ENCODE measurements around the gene DRD4.

DRD4 gene

GRCh38 chr11:625636-626268 is 11.3 kb upstream of the DRD4 start:
- H3K4me3 ChIP-seq (ENCODE audit: low read depth, low read length), result no peak overlapping the region
- TF ChIP-seq, protein P1, sequence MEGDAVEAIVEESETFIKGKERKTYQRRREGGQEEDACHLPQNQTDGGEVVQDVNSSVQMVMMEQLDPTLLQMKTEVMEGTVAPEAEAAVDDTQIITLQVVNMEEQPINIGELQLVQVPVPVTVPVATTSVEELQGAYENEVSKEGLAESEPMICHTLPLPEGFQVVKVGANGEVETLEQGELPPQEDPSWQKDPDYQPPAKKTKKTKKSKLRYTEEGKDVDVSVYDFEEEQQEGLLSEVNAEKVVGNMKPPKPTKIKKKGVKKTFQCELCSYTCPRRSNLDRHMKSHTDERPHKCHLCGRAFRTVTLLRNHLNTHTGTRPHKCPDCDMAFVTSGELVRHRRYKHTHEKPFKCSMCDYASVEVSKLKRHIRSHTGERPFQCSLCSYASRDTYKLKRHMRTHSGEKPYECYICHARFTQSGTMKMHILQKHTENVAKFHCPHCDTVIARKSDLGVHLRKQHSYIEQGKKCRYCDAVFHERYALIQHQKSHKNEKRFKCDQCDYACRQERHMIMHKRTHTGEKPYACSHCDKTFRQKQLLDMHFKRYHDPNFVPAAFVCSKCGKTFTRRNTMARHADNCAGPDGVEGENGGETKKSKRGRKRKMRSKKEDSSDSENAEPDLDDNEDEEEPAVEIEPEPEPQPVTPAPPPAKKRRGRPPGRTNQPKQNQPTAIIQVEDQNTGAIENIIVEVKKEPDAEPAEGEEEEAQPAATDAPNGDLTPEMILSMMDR (IDR thresholded peaks at IDR 0.05; ENCODE audit: low read depth, low read length, missing control alignments), result no peak
- in situ Hi-C loops (cut with HindIII; ENCODE audit: low sequenced_read_pairs), result no loop called here
- no peak for DNase-seq (ENCODE audit: low read depth)

DNA sequence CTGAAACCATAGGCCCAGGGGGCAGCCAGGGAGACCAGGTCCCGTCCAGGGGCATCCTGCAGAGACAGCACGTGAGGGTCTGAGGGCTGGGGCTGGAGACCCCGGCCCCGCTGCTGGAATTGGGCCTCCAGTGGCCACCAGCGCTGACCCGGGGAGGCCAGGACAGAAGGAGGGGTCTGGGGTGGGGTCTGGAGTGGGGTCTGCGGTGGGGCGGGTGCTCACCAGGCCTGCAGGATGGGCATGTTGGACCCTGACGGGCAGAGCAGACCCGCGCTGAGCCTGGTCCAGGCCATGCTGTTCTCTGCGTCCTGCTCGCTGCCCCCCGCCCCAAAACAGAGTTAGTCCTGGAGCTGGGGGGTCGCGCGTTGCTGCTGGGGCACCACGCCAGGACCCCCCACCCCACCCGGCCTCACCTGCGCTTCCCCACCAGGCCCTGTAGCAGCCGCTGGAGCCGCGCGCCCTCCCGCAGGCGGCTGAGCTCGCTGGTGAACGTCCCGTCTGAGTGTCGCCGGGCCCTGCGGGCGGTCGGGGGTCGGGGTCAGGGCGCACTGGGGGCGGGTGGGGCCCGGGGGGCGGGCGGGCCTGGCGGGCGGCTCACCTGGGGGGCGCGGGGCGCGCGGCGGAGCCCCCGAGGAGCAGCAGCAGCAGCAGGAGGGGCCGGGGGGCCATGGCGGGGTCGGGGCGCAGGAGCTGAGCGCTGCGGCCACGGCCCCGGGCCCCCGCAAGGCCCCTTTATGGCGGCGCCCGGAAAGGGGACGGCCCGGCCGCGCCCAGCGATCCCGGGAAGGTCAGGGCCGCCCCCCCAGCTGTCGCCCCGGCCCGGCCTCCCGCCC is 10.4 kb upstream of the DRD4 start, which contains the start of gene SCT:
Gene SCT (minus strand): TSS at position 707 of the 833 bp plus-strand sequence. CDS start 38 bp downstream, at position 669.
- no peak for DNase-seq (ENCODE audit: low read depth)
- in situ Hi-C loops (cut with HindIII; ENCODE audit: low sequenced_read_pairs), result no loop called here
- TF ChIP-seq, protein P1 (IDR thresholded peaks at IDR 0.05; ENCODE audit: low read depth, low read length, missing control alignments), result no peak
- no peak within 1 kb of the TSS for H3K4me3 ChIP-seq (ENCODE audit: low read depth, low read length)

DNA sequence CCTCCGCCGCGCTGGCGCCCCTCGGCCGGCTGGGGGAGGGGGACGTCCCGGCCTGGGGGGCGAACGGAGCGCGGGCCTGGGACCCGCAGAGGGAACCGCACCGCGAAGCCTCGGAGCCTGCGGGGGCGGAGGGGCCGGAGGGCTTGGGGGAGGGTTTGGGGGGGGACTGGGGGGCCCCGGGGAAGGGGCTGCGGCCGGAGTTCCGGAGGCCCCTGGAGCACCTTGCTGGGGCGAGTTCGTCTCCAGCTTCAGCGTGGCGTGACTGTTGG is 9.8 kb upstream of the DRD4 start:
- no peak for DNase-seq (ENCODE audit: low read depth)
- no peak overlapping the region for H3K4me3 ChIP-seq (ENCODE audit: low read depth, low read length)
- TF ChIP-seq, protein P1 (IDR thresholded peaks at IDR 0.05; ENCODE audit: low read depth, low read length, missing control alignments), result no peak
- in situ Hi-C loops (cut with HindIII; ENCODE audit: low sequenced_read_pairs), result no loop called here

DNA sequence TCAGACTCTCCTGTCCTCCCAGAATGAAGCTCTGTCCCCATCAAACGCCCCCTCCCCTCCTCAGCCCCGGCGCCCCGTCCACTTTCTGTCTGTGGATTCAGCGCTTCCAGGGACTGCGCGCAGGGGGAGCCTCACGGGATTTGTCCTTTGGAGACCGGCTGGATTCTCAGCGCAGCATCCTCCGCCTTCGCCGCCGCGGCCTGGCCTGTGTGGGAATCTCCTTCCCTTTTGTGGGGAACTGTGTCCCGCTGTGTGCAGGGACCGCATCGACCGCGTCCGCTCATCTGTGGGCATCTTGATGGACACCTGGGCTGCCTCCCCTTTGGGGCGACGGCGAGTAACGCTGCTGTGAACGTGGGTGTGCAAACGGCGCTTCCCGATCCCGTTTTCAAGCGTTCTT is 9.0 kb upstream of the DRD4 start:
- H3K4me3 ChIP-seq (ENCODE audit: low read depth, low read length), result no peak overlapping the region
- in situ Hi-C loops (cut with HindIII; ENCODE audit: low sequenced_read_pairs), result no loop called here
- TF ChIP-seq, protein P1 (IDR thresholded peaks at IDR 0.05; ENCODE audit: low read depth, low read length, missing control alignments), result no peak
- DNase-seq (ENCODE audit: low read depth), result no peak

- no peak for DNase-seq (ENCODE audit: low read depth)
- no peak overlapping the region for H3K4me3 ChIP-seq (ENCODE audit: low read depth, low read length)
- in situ Hi-C loops (cut with HindIII; ENCODE audit: low sequenced_read_pairs), result no loop called here
- TF ChIP-seq, protein P1 (IDR thresholded peaks at IDR 0.05; ENCODE audit: low read depth, low read length, missing control alignments), result peak; percentile 7
Observed at GRCh38 chr11:629237-629583, 7.9 kb upstream of the DRD4 start.

- DNase-seq (ENCODE audit: low read depth), result no peak
- TF ChIP-seq, protein P1 (IDR thresholded peaks at IDR 0.05; ENCODE audit: low read depth, low read length, missing control alignments), result no peak
- H3K4me3 ChIP-seq (ENCODE audit: low read depth, low read length), result no peak overlapping the region
- in situ Hi-C loops (cut with HindIII; ENCODE audit: low sequenced_read_pairs), result no loop called here
Observed at GRCh38 chr11:630871-631270, 6.2 kb upstream of the DRD4 start.

All from astrocyte of the cerebellum (primary cell).